SK-N-SH treated with all-trans-retinoic acid at 6 μM for 48 hours (cell line): ENCODE data around the gene SBF2.

Source experiments
- ARNTL ChIP-seq: fragments of 450-650 bp; formaldehyde crosslinking; IDR thresholded peaks from 2 replicates; pipeline ENCODE4 v1.5.0; 2020; ENCODE audit warnings: low read depth, mild to moderate bottlenecking, moderate library complexity, borderline replicate concordance
- CSRNP3 ChIP-seq: fragments of 250-450 bp; sonication (Bioruptor Pico); IDR thresholded peaks from 2 replicates; pipeline ENCODE4 v1.5.1; 2021; ENCODE audit warnings: mild to moderate bottlenecking, moderate library complexity
- PPARA ChIP-seq: fragments of 250-450 bp; sonication (Bioruptor Pico); IDR thresholded peaks from 2 replicates; pipeline ENCODE4 v1.5.0; 2020; ENCODE audit warnings: mild to moderate bottlenecking, borderline replicate concordance
- RARB ChIP-seq: fragments of 250-450 bp; sonication (Bioruptor Pico); IDR thresholded peaks from 2 replicates; pipeline ENCODE4 v1.8.0; 2021; ENCODE audit warnings: mild to moderate bottlenecking, moderate library complexity
- SNAI2 ChIP-seq: fragments of 250-450 bp; sonication (Bioruptor Pico); IDR thresholded peaks from 2 replicates; pipeline ENCODE4 v1.5.0; 2020; ENCODE audit warnings: mild to moderate bottlenecking, moderate library complexity

DNA sequence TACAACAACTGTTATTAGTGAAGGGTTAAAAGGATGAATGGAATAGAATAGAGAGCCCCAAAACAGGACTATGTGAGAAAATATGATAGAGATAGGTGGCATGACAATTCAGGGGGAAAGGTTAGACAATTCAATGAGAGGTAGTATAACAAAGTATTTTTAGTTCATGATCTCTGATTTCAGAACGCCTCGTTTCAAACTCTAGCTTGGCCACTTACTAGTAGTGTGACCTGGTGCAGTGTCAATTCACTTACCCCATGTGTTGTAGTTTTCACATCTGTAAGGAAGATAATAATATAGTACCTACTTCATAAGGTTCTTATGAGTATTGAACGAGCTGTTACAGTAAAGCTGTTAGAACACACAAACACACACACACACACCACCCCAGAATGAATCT, 322.1 kb downstream of the SBF2 start:
- TF ChIP-seq RARB (CRISPR knock-in tag) = no peak
- TF ChIP-seq ARNTL = no peak
- no peak for TF ChIP-seq CSRNP3 (CRISPR knock-in tag)
- TF ChIP-seq PPARA (CRISPR knock-in tag) = no peak
- no peak for TF ChIP-seq SNAI2 (CRISPR knock-in tag)
